Stimulated activated naive CD8-positive, alpha-beta T cell treated with anti-CD3 and anti-CD28 coated beads, Interleukin-15, Interleukin-2, amounts not matched to agents 100 ng/mL and 50 ng/mL, for 24 hours (primary cell): Measurements from ENCODE around the gene KCND3.

Source experiments
- H3K27ac Mint-ChIP-seq: one replicate; pipeline ENCODE4 v1.8.0; 2021; ENCODE audit warnings: mild to moderate bottlenecking, mixed read lengths
- H3K27me3 Mint-ChIP-seq: one replicate; pipeline ENCODE4 v1.8.0; 2021; ENCODE audit warnings: mixed read lengths
- H3K36me3 Mint-ChIP-seq: one replicate; pipeline ENCODE4 v1.8.0; 2021; ENCODE audit warnings: low read depth, mixed read lengths
- H3K4me1 Mint-ChIP-seq: one replicate; pipeline ENCODE4 v1.8.0; 2021; ENCODE audit warnings: low read depth, mixed read lengths
- H3K4me3 Mint-ChIP-seq: one replicate; pipeline ENCODE4 v1.8.0; 2021; ENCODE audit warnings: mild to moderate bottlenecking, mixed read lengths
- H3K9me3 Mint-ChIP-seq: one replicate; pipeline ENCODE4 v1.8.0; 2021; ENCODE audit warnings: mixed read lengths

Gene KCND3

DNA sequence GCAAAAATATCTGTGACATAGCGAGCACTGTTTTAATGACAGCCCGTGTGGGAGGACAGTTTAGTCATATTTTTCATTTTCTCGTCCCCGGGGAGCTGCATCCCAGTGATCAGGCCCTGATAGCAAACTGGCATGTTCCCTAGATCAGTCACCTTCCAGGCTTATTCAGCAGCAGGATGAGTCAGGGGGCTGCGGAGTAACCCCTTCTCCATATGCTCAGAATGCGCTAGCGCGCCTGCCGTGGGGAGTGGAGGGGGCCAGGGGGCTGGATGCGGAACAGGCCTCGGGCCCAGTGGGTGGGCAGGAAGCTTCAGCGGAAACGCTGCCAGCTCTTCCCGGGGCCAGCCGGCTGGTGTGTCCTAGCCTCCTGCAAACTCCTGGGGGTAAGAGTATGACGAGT lies 94.0 kb downstream of the KCND3 start:
- Mint-ChIP-seq H3K27ac (no peak overlapping the region), H3K36me3 (no peaks in the 10 kb centered on the region), H3K4me3 (no peak overlapping the region), H3K27me3 (peaks cover 11% of the 10 kb centered on the region), H3K9me3 (no peaks in the 10 kb centered on the region), H3K4me1 (no peaks in the 10 kb centered on the region)

DNA sequence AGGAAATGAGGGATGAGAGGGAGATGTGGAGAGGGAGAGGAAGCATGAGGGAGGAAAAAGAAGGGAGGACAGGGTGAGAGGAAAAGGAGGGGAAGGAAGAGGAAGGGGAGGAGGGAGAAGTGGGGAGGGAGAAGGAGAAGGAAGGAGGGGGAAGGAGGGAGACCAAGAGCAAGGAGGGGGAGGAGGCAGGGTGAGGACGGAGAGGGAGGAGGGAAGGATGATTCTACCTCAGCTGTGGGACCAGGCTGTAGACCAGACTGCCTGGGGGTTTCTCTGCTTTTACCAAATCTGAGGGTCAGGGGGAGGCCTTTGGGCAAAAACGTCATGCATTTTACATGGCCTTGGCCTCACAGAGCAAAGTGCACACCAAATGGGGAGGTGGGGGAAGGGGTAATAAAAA lies 94.5 kb downstream of the KCND3 start:
- Mint-ChIP-seq H3K27me3 (peaks cover 11% of the 10 kb centered on the region), H3K9me3 (no peaks in the 10 kb centered on the region), H3K4me1 (no peaks in the 10 kb centered on the region), H3K4me3 (no peak overlapping the region), H3K27ac (no peak overlapping the region), H3K36me3 (no peaks in the 10 kb centered on the region)

DNA sequence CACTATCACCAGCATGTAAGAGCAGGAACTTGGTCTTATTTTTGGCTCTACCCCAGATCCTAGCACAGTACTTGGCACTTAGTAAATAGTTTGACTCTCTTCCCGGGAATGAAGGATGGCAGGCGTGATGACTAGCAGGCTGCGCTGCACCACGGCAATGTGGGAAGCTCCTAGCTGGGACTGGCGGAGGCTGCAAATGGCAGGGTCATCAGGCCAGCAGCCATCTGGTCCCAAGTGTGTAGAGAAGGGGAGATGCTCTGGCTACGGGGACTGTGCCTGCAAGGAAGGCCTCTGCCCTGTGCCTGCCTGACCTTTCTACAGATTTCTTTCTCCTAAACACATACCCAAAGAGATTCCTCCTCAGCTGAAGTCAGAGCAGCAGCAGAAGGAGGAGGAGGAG lies 95.0 kb downstream of the KCND3 start:
- peaks cover 11% of the 10 kb centered on the region for H3K27me3 Mint-ChIP-seq
- H3K4me1 Mint-ChIP-seq, result no peaks in the 10 kb centered on the region
- H3K9me3 Mint-ChIP-seq, result no peaks in the 10 kb centered on the region
- no peaks in the 10 kb centered on the region for H3K36me3 Mint-ChIP-seq
- no peak overlapping the region for H3K4me3 Mint-ChIP-seq
- H3K27ac Mint-ChIP-seq, result no peak overlapping the region

DNA sequence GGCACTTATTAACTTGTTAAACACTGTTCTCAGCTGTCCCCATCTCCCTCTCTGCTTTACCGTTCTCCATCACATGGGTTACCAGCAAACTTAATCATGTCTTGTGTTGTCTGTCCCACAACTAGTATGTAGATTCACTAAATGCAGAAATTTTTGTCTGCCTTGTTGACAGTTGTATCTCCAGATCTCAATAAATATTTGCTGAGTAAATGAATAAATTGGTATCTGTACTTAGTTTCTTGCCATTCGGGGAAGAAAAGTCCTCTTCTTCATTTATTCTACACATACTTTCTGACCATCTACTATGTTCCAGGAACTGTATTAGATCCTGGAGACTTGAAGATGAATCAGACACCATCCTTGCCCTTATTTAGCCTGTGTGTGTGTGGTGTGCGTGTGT lies 97.9 kb downstream of the KCND3 start:
- Mint-ChIP-seq H3K4me3 (no peak overlapping the region), H3K27me3 (peaks cover 7% of the 10 kb centered on the region), H3K4me1 (no peaks in the 10 kb centered on the region), H3K9me3 (no peaks in the 10 kb centered on the region), H3K36me3 (no peaks in the 10 kb centered on the region), H3K27ac (no peak overlapping the region)

DNA sequence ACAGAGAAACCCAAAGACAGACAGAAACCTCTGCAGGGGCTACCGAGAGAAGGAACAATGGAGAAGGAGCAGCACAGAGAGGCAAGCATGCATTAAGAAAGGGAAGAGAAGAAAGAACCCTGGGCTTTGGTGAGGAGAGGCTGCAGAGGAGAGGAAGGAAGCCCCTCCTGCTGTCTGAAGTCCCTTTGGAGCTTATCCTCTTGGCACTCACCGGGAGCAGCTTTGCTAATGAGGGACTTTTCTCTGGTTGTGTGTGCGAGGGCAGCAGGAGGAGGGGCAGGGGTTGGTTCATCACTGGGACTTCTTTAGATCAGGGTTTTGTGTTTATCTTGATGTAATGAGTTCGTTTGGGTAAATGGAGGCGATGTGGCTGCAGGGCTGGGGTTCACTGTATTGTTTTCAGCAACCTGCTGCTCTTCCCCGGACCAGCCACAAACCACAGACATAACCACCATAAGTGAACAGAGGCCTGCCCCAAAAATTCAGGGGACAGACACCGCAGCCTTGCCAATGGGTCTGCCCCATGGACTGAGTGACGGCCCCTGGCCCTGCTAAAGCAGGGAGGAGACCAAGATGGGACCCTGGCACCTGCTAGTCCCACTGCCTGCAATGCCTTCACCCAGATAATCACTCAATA lies 100.6 kb downstream of the KCND3 start:
- no peaks in the 10 kb centered on the region for H3K4me1 Mint-ChIP-seq
- H3K27me3 Mint-ChIP-seq, result peaks cover 15% of the 10 kb centered on the region
- no peak overlapping the region for H3K27ac Mint-ChIP-seq

DNA sequence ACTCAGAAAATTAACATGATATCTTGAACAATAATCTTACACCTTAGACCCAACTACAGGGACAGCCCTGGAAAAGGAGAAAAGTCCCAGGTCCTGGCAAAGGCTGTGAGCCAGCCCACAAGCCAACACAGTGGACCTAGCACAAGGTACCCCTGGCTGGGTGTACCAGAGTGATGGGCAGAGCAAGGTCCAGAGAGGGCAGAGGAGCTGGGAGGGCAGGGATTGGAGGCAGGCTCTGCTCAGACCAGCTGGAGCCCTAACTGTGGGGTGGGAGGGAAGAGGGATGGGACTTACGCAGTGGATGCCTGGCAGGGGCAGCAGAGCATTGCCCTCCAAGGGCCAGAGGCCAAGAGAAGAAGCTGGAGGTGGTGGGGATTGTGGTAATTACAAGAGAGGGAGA lies 101.6 kb downstream of the KCND3 start:
- Mint-ChIP-seq H3K27ac (no peak overlapping the region), H3K27me3 (peaks cover 18% of the 10 kb centered on the region), H3K9me3 (no peaks in the 10 kb centered on the region), H3K4me3 (no peak overlapping the region), H3K4me1 (no peaks in the 10 kb centered on the region), H3K36me3 (no peaks in the 10 kb centered on the region)

More for the DNA sequence above, 100.6 kb downstream of the KCND3 start:
- Mint-ChIP-seq H3K36me3 (no peaks in the 10 kb centered on the region), H3K4me3 (no peak overlapping the region), H3K9me3 (no peaks in the 10 kb centered on the region)

DNA sequence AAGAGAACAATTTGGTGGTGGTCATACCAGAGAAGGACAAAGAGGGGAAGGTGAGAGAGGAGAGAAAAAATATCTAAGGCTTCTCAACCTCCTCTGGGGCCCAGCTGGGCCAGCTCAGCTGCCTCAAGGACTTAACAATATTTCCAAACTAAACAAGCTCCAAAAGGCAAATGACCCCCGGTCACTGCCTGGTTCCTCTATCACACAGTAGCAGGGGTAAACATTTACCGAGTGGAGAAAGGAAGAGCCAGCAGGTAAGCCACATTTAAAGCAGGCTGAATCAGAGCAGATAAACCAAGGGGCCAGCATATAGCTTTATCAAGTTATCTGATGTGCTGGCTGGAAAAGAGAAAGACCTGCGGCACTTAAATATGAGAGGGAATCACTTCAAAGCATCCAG lies 102.1 kb downstream of the KCND3 start:
- Mint-ChIP-seq H3K36me3 (no peaks in the 10 kb centered on the region), H3K27ac (no peak overlapping the region), H3K4me3 (no peak overlapping the region), H3K4me1 (no peaks in the 10 kb centered on the region), H3K27me3 (peaks cover 18% of the 10 kb centered on the region), H3K9me3 (no peaks in the 10 kb centered on the region)

DNA sequence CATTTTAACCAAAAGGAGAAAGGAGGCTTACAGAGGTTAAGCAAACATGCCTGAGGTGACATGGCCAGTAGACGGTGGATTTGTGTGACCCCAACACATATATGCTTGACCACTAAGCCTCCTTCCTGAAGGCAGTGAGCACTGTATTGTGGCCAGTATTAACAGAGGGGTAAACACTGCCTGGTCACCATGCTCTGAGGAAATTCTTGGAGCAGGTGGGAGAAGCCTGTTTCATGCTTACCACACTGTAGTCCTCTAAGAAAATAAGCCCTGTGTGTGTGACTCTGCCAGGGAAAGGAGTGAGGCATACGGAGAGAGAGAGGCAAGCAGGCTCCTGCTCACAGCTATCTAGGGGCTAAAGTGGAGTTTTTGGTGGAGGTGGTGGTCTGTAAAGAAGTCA lies 102.7 kb downstream of the KCND3 start:
- no peaks in the 10 kb centered on the region for H3K36me3 Mint-ChIP-seq
- H3K9me3 Mint-ChIP-seq, result no peaks in the 10 kb centered on the region
- no peaks in the 10 kb centered on the region for H3K4me1 Mint-ChIP-seq
- peaks cover 19% of the 10 kb centered on the region for H3K27me3 Mint-ChIP-seq
- no peak overlapping the region for H3K27ac Mint-ChIP-seq
- no peak overlapping the region for H3K4me3 Mint-ChIP-seq

DNA sequence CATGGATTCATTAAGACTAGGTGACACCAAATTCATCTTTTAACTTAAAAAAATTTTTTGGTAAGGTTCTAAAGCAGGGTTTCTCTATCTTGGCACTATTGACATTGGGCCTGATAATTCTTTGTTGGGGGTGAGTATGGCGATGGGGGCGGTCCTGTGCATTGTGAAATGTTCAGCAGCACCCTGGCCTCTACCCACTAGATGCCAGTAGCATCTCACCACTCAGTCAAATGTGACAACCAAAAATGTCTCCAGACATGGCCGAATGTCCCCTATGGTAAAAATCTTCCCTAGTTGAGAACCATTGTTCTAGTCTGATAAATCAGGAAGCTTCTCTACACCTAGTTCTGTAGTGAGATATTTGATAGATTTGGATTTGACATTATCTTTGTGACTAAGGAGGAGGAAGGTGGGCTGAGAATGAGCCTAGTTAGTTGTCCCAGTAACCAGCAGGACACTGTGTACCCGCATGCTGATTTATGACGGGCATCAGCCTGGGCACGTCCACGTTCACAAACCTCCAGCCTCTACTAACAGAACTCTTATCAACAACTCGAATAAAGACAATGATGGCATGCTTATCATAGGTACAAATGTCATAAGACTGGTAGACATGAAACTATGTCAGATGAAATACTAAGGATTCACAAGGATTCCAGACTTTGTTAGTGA lies 104.6 kb downstream of the KCND3 start:
- Mint-ChIP-seq H3K36me3 (no peaks in the 10 kb centered on the region), H3K9me3 (no peaks in the 10 kb centered on the region), H3K4me3 (no peak overlapping the region), H3K27ac (no peak overlapping the region), H3K27me3 (peaks cover 32% of the 10 kb centered on the region), H3K4me1 (no peaks in the 10 kb centered on the region)

DNA sequence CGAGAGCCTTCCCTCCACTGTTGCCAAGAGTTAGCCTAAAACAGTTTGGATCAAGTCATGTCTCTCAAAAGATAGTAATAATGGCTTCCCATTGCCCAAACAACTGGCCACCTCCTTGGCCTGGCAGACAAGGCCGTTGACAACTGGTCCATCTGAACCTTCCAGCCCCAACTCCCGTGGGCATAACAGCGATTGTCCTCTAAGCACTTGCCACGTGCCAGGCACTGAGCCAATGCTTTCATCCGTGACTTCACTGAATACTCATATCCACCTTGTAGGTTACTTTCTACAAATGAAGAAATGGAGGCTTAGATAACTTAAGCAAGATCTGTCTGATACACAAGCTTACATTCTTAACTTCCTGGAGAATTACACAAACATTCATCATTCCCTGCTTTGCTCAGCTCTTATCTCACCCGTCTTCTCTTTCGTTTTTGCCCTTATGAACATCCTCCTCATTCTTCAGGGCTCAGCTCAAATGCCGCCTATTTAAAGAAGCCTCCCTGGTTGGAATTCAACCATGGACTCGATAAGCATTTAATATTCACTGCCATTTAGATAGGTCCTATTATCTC lies 106.4 kb downstream of the KCND3 start:
- Mint-ChIP-seq H3K9me3 (no peaks in the 10 kb centered on the region), H3K27me3 (peaks cover 32% of the 10 kb centered on the region), H3K4me3 (no peak overlapping the region), H3K4me1 (no peaks in the 10 kb centered on the region), H3K27ac (no peak overlapping the region), H3K36me3 (no peaks in the 10 kb centered on the region)

DNA sequence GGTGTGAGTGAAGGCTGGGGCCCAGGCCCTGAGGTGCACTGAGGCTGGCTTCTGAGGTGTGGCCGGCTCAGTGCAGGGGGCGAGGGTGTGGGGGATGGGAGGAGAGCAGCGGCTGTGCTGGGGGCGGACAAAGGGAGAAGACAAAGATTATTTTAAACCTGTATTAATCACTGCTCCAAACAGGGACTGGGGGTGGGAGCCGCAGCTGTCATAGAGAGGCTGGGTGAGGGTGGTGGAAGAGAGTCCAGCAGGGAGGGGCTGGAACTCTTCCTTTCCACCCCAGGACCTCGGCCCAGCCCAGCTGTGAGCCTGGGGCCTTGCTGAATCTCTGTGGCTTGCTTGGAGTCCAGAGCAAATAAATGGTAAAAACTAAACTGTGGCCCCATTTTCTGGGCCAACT lies 106.9 kb downstream of the KCND3 start:
- Mint-ChIP-seq H3K9me3 (no peaks in the 10 kb centered on the region), H3K4me3 (no peak overlapping the region), H3K27me3 (peaks cover 30% of the 10 kb centered on the region), H3K36me3 (no peaks in the 10 kb centered on the region), H3K27ac (no peak overlapping the region), H3K4me1 (no peaks in the 10 kb centered on the region)

DNA sequence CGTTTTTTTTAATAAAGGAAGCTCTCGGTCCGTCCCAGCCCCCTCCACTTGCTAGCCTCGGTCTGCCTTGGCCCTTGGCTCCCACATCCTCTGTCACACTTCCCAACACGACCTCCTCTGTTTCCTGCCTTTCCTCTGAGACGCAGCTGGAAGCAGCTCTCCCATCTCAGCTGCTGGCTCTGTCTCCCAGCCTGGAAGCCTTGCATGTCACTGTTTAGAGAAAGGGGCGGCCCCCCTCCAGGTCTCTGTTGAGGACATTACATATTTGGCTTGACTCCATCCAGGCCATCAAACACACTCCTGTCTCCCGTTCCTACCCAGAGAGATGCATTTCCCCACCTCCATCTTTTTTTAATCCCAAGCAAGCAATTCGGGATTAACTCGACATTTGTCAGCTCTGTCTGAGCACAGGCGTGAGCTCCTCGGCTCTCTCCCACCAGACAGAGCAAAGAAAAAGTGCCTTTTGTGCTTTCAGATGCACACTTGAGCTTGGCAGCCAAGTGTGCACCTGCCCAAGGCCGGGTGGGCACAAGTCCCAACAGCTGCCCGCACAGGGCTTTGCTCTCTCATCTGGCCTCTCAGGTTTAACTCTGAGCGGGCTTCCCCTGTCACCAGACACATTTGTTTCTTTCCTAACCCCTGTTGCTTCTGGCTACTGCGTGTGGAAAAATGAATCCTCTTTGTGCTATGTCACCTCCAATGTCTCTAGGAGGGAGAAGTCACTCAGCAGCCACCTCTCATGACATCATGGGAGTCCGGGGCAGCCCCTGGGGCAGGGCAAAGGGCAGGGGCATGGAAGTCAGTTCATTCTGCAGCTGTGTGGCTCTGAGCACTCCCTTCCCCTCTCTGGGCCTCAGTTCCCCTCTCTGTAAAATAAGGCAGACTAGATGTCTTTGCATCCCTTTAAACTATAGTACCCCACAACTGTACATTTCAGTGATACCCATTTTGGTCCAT lies 108.3 kb downstream of the KCND3 start:
- Mint-ChIP-seq H3K27me3 (peaks cover 28% of the 10 kb centered on the region), H3K4me3 (no peak overlapping the region), H3K36me3 (no peaks in the 10 kb centered on the region), H3K4me1 (no peaks in the 10 kb centered on the region), H3K27ac (no peak overlapping the region), H3K9me3 (no peaks in the 10 kb centered on the region)

DNA sequence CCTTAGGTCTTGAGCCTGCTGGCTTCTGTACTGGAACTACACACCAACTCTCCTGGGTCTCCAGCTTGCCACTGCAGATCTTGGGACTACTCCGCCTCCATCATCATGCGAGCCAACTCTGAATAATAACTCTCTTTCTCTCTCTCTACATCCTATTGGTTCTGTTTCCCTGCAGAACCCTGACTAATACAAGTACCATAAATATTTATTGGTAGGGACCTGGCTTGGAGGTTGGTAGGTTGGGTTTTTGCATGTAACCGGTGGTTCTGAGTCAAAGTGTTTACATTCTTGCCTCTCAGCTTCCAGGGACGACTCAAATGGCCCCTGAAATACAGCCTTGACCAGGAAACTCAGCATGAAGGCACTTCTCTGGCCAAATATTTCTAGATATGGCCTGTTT lies 110.4 kb downstream of the KCND3 start:
- no peaks in the 10 kb centered on the region for H3K9me3 Mint-ChIP-seq
- no peaks in the 10 kb centered on the region for H3K4me1 Mint-ChIP-seq
- H3K27me3 Mint-ChIP-seq, result peaks cover 20% of the 10 kb centered on the region
- H3K4me3 Mint-ChIP-seq, result no peak overlapping the region
- H3K27ac Mint-ChIP-seq, result no peak overlapping the region
- H3K36me3 Mint-ChIP-seq, result no peaks in the 10 kb centered on the region

DNA sequence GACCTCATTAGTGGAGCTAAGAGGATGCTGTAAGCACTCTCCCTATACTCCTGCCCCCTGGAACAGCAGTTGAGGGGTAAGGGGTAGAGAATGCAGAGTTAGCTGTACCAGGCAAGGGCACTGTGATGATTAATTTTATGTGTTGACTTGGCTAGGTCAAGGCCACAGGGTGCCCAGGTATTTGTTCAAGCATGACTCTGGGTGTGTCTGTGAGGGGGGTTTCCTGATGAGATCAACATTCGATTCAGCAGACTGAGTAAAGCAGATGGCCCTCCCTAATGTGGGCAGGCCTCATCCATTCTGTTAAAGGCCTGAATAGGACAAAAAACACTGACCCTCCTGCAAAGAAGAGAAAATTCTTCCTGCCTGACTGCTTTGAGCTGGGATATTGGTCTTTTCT lies 110.8 kb downstream of the KCND3 start:
- no peaks in the 10 kb centered on the region for H3K4me1 Mint-ChIP-seq
- no peaks in the 10 kb centered on the region for H3K9me3 Mint-ChIP-seq
- peaks cover 15% of the 10 kb centered on the region for H3K27me3 Mint-ChIP-seq
- H3K36me3 Mint-ChIP-seq, result no peaks in the 10 kb centered on the region
- H3K27ac Mint-ChIP-seq, result no peak overlapping the region
- H3K4me3 Mint-ChIP-seq, result no peak overlapping the region

DNA sequence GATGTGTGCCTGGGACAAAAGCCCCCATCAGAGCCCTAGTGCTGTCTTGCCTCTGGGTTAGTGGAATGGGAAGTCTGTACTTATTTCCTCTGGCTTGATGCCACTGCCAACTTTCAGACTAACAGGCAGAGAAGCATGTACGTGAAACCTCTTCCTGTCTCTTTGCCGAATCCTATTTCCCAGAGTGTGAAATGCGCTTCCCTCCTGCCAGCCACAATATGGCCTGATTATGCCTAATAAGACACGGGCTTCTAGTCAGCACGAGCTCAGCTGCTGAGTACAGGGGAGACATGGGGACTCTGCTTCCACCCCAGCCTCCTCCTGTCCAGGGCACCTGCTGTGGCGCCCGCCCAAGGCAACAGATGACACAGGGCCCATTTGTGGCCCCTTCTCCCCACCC lies 111.4 kb downstream of the KCND3 start:
- Mint-ChIP-seq H3K27me3 (peaks cover 14% of the 10 kb centered on the region), H3K4me3 (no peak overlapping the region), H3K27ac (no peak overlapping the region), H3K36me3 (no peaks in the 10 kb centered on the region), H3K9me3 (no peaks in the 10 kb centered on the region), H3K4me1 (no peaks in the 10 kb centered on the region)
